RWPE2 (cell line): ENCODE measurements around the gene UBTF.
A peak's percentile ranks its signal among the peaks of the same experiment; 100 is the strongest.

Experiments used
- ATAC-seq: fragments of 200-7000 bp; cut with Tn5 transposase; 3 replicates; pipeline ENCODE4 v1.9.1; 2021; ENCODE audit warnings: low read depth
- DNase-seq: peaks from one replicate; pipeline ENCODE4 v3.0.0-alpha.2; 2020; ENCODE audit warnings: low spot score
- H3K27ac ChIP-seq: fragments of 450-650 bp; 2 replicates; pipeline ENCODE4 v1.5.1; 2017; ENCODE audit warnings: mild to moderate bottlenecking; ENCODE audit not compliant: poor library complexity, severe bottlenecking
- H3K27me3 ChIP-seq: fragments of 250-450 bp; sonication (Bioruptor Pico); 2 replicates; pipeline ENCODE4 v1.5.1; 2021; ENCODE audit warnings: mild to moderate bottlenecking, moderate library complexity; ENCODE audit not compliant: insufficient read depth, poor library complexity, severe bottlenecking
- H3K36me3 ChIP-seq: fragments of 250-450 bp; sonication (Bioruptor Pico); 2 replicates; pipeline ENCODE4 v1.5.1; 2020; ENCODE audit warnings: low read depth, mild to moderate bottlenecking, moderate library complexity
- H3K4me1 ChIP-seq: fragments of 250-450 bp; sonication (Bioruptor Pico); 2 replicates; pipeline ENCODE4 v1.5.1; 2021; ENCODE audit warnings: mild to moderate bottlenecking, moderate library complexity; ENCODE audit not compliant: insufficient read depth, poor library complexity, severe bottlenecking
- H3K4me3 ChIP-seq: fragments of 250-450 bp; sonication (Bioruptor Pico); 2 replicates; pipeline ENCODE4 v1.5.1; 2021; ENCODE audit warnings: mild to moderate bottlenecking, moderate library complexity; ENCODE audit not compliant: severe bottlenecking
- H3K9me3 ChIP-seq: fragments of 250-450 bp; sonication (Bioruptor Pico); 2 replicates; pipeline ENCODE4 v1.5.1; 2021; ENCODE audit warnings: mild to moderate bottlenecking, moderate library complexity; ENCODE audit not compliant: severe bottlenecking
- CTCF ChIP-seq: fragments of 450-650 bp; IDR thresholded peaks from one replicate; pipeline ENCODE4 v1.5.1; 2017; ENCODE audit warnings: mild to moderate bottlenecking, moderate library complexity; ENCODE audit not compliant: poor library complexity, severe bottlenecking

UBTF gene

GRCh38 chr17:44183024-44183423 is 36.5 kb downstream of the UBTF start:
- Histone ChIP-seq H3K4me3 (no peak overlapping the region), H3K36me3 (peaks cover 34% of the 10 kb centered on the region), H3K4me1 (peaks cover 4% of the 10 kb centered on the region), H3K27me3 (no peaks in the 10 kb centered on the region), H3K9me3 (no peaks in the 10 kb centered on the region), H3K27ac (no peak overlapping the region)
- no peak for ATAC-seq
- no peak for TF ChIP-seq CTCF
- no peak for DNase-seq

GRCh38 chr17:44178133-44178532 is 41.3 kb downstream of the UBTF start:
- Histone ChIP-seq H3K27ac (no peak overlapping the region), H3K4me1 (no peaks in the 10 kb centered on the region), H3K9me3 (no peaks in the 10 kb centered on the region), H3K36me3 (peaks cover 24% of the 10 kb centered on the region), H3K4me3 (no peak overlapping the region), H3K27me3 (no peaks in the 10 kb centered on the region)
- 0 out of 3 replicates have a peak, but pooled peaks have one; percentile 23 for ATAC-seq
- no peak for TF ChIP-seq CTCF
- no peak for DNase-seq

- no peak for TF ChIP-seq CTCF
- DNase-seq (no peak), ATAC-seq (no peak)
- no peaks in the 10 kb centered on the region for H3K4me1 ChIP-seq
- H3K4me3 ChIP-seq = no peak overlapping the region
- H3K27me3 ChIP-seq = no peaks in the 10 kb centered on the region
- H3K36me3 ChIP-seq = peaks cover 20% of the 10 kb centered on the region
- no peaks in the 10 kb centered on the region for H3K9me3 ChIP-seq
- H3K27ac ChIP-seq = no peak overlapping the region
These were observed 41.8 kb downstream of the UBTF start for GRCh38 chr17:44177640-44178039.

GRCh38 chr17:44176671-44177501 is 42.6 kb downstream of the UBTF start:
- Histone ChIP-seq H3K4me3 (no peak overlapping the region), H3K4me1 (no peaks in the 10 kb centered on the region), H3K36me3 (peaks cover 13% of the 10 kb centered on the region), H3K9me3 (no peaks in the 10 kb centered on the region), H3K27ac (no peak overlapping the region), H3K27me3 (no peaks in the 10 kb centered on the region)
- no peak for TF ChIP-seq CTCF
- no peak for ATAC-seq
- no peak for DNase-seq

- Histone ChIP-seq H3K4me1 (no peaks in the 10 kb centered on the region), H3K4me3 (no peak overlapping the region), H3K27ac (no peak overlapping the region), H3K27me3 (no peaks in the 10 kb centered on the region), H3K36me3 (peaks cover 7% of the 10 kb centered on the region; the same call in 1 of the 2 replicates), H3K9me3 (no peaks in the 10 kb centered on the region)
- no peak for ATAC-seq
- DNase-seq = no peak
- TF ChIP-seq CTCF = no peak
These were observed 43.2 kb downstream of the UBTF start for GRCh38 chr17:44176257-44176656.
